Endothelial cell of umbilical vein (primary cell): Measurements from ENCODE around the gene KLHL25. TPM values are rescaled to one million over a fixed set of nuclear protein-coding genes. Genes with fewer than 3 reads are reported as not detected.

Experiments used
- BruUV-seq: library from RNA; stranded (reverse); fragments of 400-500 nt; replicated peaks from 2 replicates; lab custom pipeline; 2021; lab: Mats Ljungman, UMichigan
- CTCF ChIA-PET: fragments of 300-600, 350-600 bp; sonication (Branson Sonifier 250); formaldehyde crosslinking; loops from one replicate; lab custom pipeline; 2021; ENCODE audit warnings: antibody characterized with exemption, inconsistent platforms; lab: Charles Lee
- POLR2A ChIA-PET: fragments of 300-600, 350-600 bp; sonication (Branson Sonifier 250); formaldehyde crosslinking; loops from one replicate; lab custom pipeline; 2021; ENCODE audit warnings: antibody characterized with exemption, inconsistent platforms; lab: Charles Lee
- DNase-seq: peaks from one replicate; pipeline ENCODE4 v3.0.0-alpha.2; 2011; ENCODE audit warnings: low read depth, low spot score
- FAIRE-seq: peaks from 2 replicates; lab custom pipeline; 2011; peaks lifted over from hg19 to GRCh38; lab: Jason Lieb, UNC
- H2AFZ ChIP-seq: 2 replicates; pipeline ENCODE4 v1.6.0; 2012; ENCODE audit warnings: low read depth, low read length, control low read depth, inconsistent platforms
- H3K27ac ChIP-seq: 2 replicates; pipeline ENCODE4 v1.5.1; 2011; ENCODE audit warnings: low read depth, mild to moderate bottlenecking, control low read depth, low read length, moderate library complexity; ENCODE audit not compliant: insufficient read depth
- H3K27me3 ChIP-seq, 2 experiments: 2 replicates each; pipeline versions ENCODE4 v1.6.0 to v1.6.1; 2011; ENCODE audit warnings: low read length in 2 of 2, mixed read lengths in 1 of 2; ENCODE audit not compliant: control insufficient read depth in 2 of 2, insufficient read depth in 2 of 2
- H3K36me3 ChIP-seq, 2 experiments: 2 replicates in 1 of 2; 3 replicates in 1 of 2; pipeline ENCODE4 v1.5.1; 2011; ENCODE audit warnings: low read length in 2 of 2, mild to moderate bottlenecking in 1 of 2, moderate library complexity in 1 of 2; ENCODE audit not compliant: control insufficient read depth in 2 of 2, insufficient read depth in 2 of 2; ENCODE audit errors: extremely low read depth in 1 of 2
- H3K4me1 ChIP-seq: 3 replicates; pipeline ENCODE4 v1.5.1; 2011; ENCODE audit warnings: mild to moderate bottlenecking, low read length; ENCODE audit not compliant: control insufficient read depth, insufficient read depth; ENCODE audit errors: extremely low read depth
- H3K4me2 ChIP-seq: 2 replicates; pipeline ENCODE4 v1.6.1; 2011; ENCODE audit warnings: low read length, control low read depth, mixed read lengths; ENCODE audit not compliant: insufficient read depth
- H3K4me3 ChIP-seq, 3 experiments: fragments of 200-600 bp in 1 of 3; sonication (generic), shearing (Covaris generic) in 1 of 3; replicated peaks in 1 of 3; 2 replicates each; pipeline ENCODE4 v1.5.1; 2011 to 2016; ENCODE audit warnings: control low read depth in 3 of 3, low read length in 3 of 3, mild to moderate bottlenecking in 2 of 3, inconsistent platforms in 1 of 3, low read depth in 1 of 3, moderate library complexity in 1 of 3; ENCODE audit not compliant: insufficient read depth in 1 of 3
- H3K79me2 ChIP-seq: 2 replicates; pipeline ENCODE4 v1.6.0; 2012; ENCODE audit warnings: low read length, inconsistent platforms; ENCODE audit not compliant: control insufficient read depth, insufficient read depth
- H3K9ac ChIP-seq: replicated peaks from 2 replicates; pipeline ENCODE3; 2011; ENCODE audit warnings: low read length, control low read depth; ENCODE audit not compliant: insufficient read depth; ENCODE audit errors: extremely low read depth
- H3K9me1 ChIP-seq: replicated peaks from 3 replicates; pipeline ENCODE4 v1.6.0; 2011; ENCODE audit warnings: mild to moderate bottlenecking, low read length; ENCODE audit not compliant: control insufficient read depth, insufficient read depth; ENCODE audit errors: extremely low read depth
- H3K9me3 ChIP-seq: replicated peaks from 2 replicates; pipeline ENCODE4 v1.5.1; 2012; ENCODE audit warnings: low read length, inconsistent platforms; ENCODE audit not compliant: control insufficient read depth, insufficient read depth
- H4K20me1 ChIP-seq: replicated peaks from 2 replicates; pipeline ENCODE3; 2011; ENCODE audit warnings: mild to moderate bottlenecking, low read length; ENCODE audit not compliant: control insufficient read depth, insufficient read depth; ENCODE audit errors: extremely low read depth
- CTCF ChIP-seq, 2 donors: IDR thresholded peaks; 1 replicate in 1 of 2; 2 replicates in 1 of 2; pipeline ENCODE4 v1.5.1; 2011; ENCODE audit warnings: low read length in 2 of 2, mild to moderate bottlenecking in 2 of 2, moderate library complexity in 2 of 2, control low read depth in 1 of 2, inconsistent platforms in 1 of 2, low read depth in 1 of 2; ENCODE audit not compliant: insufficient read depth in 1 of 2; ENCODE audit errors: extremely low read depth in 1 of 2
- EZH2 ChIP-seq: IDR thresholded peaks from 2 replicates; pipeline ENCODE4 v1.6.1; 2012; ENCODE audit warnings: borderline replicate concordance, low read depth, mild to moderate bottlenecking, moderate library complexity, low read length, inconsistent platforms; ENCODE audit not compliant: severe bottlenecking
- FOS ChIP-seq: IDR thresholded peaks from 2 replicates; pipeline ENCODE4 v1.6.1; 2011; ENCODE audit warnings: mild to moderate bottlenecking, low read length, moderate library complexity, borderline replicate concordance; ENCODE audit not compliant: insufficient read depth
- GATA2 ChIP-seq: IDR thresholded peaks from 2 replicates; pipeline ENCODE4 v1.7.0; 2011; ENCODE audit warnings: low read depth, mild to moderate bottlenecking, moderate library complexity, mixed read lengths, low read length; ENCODE audit not compliant: insufficient read length, insufficient read depth
- JUN ChIP-seq: IDR thresholded peaks from 2 replicates; pipeline ENCODE4 v1.6.1; 2011; ENCODE audit warnings: borderline replicate concordance, low read depth; ENCODE audit not compliant: insufficient read length, insufficient read depth
- MAX ChIP-seq: IDR thresholded peaks from 2 replicates; pipeline ENCODE4 v1.6.1; 2011; ENCODE audit not compliant: insufficient read depth, insufficient read length
- MYC ChIP-seq: IDR thresholded peaks from one replicate; pipeline ENCODE4 v1.6.1; 2011; ENCODE audit warnings: mild to moderate bottlenecking, low read depth, low read length
- POLR2A ChIP-seq: IDR thresholded peaks from 2 replicates; pipeline ENCODE4 v1.6.1; 2012; ENCODE audit warnings: low read depth, mild to moderate bottlenecking, control low read depth, low read length
- POLR2AphosphoS5 ChIP-seq: IDR thresholded peaks from 2 replicates; pipeline ENCODE4 v1.6.1; 2012; ENCODE audit warnings: low read depth, mild to moderate bottlenecking, control low read depth, low read length, moderate library complexity; ENCODE audit not compliant: insufficient read depth
- dilution Hi-C: fragments of 300-500 bp; cut with MboI; formaldehyde crosslinking; loops from one replicate; pipeline ENCODE4 v1.15.0; 2019; ENCODE audit warnings: low sequenced_read_pairs; ENCODE audit not compliant: extremely low pct_ligation_motif_present
- intact Hi-C: fragments of 100-400 bp; cut with micrococcal nuclease; formaldehyde crosslinking; loops from one replicate; pipeline ENCODE4 v1.10.0; 2022
- polyA plus RNA-seq, 4 experiments: library from polyadenylated mRNA; depleted of rRNA in 3 of 4; stranded (reverse) in 3 of 4; unstranded in 1 of 4; fragments of >200 nt; gene quantifications; 2 replicates each; pipeline versions ENCODE4 v1.2.1 to v1.2.3, GENCODE V29; 2011 to 2012; ENCODE audit warnings: missing spikeins in 1 of 4
- total RNA-seq: library from RNA; stranded (reverse); gene quantifications from 2 replicates; pipeline ENCODE4 v1.2.3, GENCODE V29; 2021

Gene KLHL25
- total and polyA plus RNA-seq, 2 donors (not counting 3 experiments of a cell fraction or from before 2014, with no cell fraction given): 5.4 to 6.4 TPM

- Histone ChIP-seq H3K79me2 (no peaks in the 10 kb centered on the region), H3K27me3 (no peaks in the 10 kb centered on the region), H4K20me1 (no peaks in the 10 kb centered on the region), H3K4me1 (no peaks in the 10 kb centered on the region), H3K9me3 (no peaks in the 10 kb centered on the region), H3K4me2 (no peak overlapping the region), H3K36me3 (no peaks in the 10 kb centered on the region), H3K9ac (no peak overlapping the region), H3K9me1 (no peaks in the 10 kb centered on the region), H3K27ac (no peak overlapping the region), H3K4me3 (no peak overlapping the region), H2AFZ (no peak overlapping the region)
- intact Hi-C loops: no loop called here
- DNase-seq: no peak
- no peak for FAIRE-seq
- TF ChIP-seq FOS: no peak
- no peak for TF ChIP-seq JUN
- TF ChIP-seq POLR2A: no peak
- TF ChIP-seq MYC: no peak
- TF ChIP-seq POLR2AphosphoS5: no peak
- no peak for TF ChIP-seq GATA2
- no peak for TF ChIP-seq CTCF (IDR thresholded peaks at IDR 0.05; ENCODE audit: extremely low read depth in 1 of 2, insufficient read depth in 1 of 2, low read depth in 1 of 2, low read length in 2 of 2)
- TF ChIP-seq EZH2: no peak
- TF ChIP-seq MAX: no peak
- POLR2A ChIA-PET: no interaction called here
- no TSS peak for BruUV-seq
- dilution Hi-C loops: no loop called here
- CTCF ChIA-PET: no interaction called here
Measured at GRCh38 chr15:85757939-85758654, 36.6 kb downstream of the KLHL25 start.
